HEK293 (cell line): ENCODE data around the gene MFSD2B.

Experiments used
- ZNF239 ChIP-seq: fragments of 450-650 bp; formaldehyde crosslinking; IDR thresholded peaks from 2 replicates; pipeline ENCODE4 v1.5.1; 2016; ENCODE audit warnings: missing biosample characterization, missing genetic modification characterization
- ZNF707 ChIP-seq: fragments of 450-650 bp; formaldehyde crosslinking; IDR thresholded peaks from 2 replicates; pipeline ENCODE4 v1.5.1; 2016; ENCODE audit warnings: missing biosample characterization, missing genetic modification characterization
- ZNF785 ChIP-seq: fragments of 450-650 bp; formaldehyde crosslinking; IDR thresholded peaks from 2 replicates; pipeline ENCODE4 v1.5.1; 2016; ENCODE audit warnings: missing biosample characterization, missing genetic modification characterization
- TF ChIP-seq, protein P1 (sequence below): fragments of 450-650 bp; formaldehyde crosslinking; IDR thresholded peaks from 2 replicates; pipeline ENCODE4 v1.5.1; 2016; ENCODE audit warnings: missing biosample characterization, missing genetic modification characterization

DNA sequence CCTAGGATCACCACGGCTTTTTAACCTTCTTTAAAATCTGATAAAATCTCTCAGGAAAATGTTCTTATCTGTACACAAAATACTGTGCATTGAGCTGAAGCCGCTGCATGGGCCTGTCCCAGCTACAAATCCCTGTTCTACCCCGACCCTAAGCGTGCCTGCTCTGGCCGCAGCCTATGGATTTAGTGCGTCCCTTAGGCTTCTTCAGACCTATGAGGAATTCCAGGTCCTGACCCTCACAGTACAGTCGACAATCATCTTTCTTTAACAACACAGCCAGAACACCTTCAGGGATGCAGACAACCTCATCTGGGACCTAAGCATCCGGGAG, 37.8 kb downstream of the MFSD2B start:
- TF ChIP-seq ZNF239 (tag by site-specific recombination) (no peak), ZNF785 (tag by site-specific recombination) (no peak), ZNF707 (tag by site-specific recombination) (no peak)
- TF ChIP-seq, protein P1, sequence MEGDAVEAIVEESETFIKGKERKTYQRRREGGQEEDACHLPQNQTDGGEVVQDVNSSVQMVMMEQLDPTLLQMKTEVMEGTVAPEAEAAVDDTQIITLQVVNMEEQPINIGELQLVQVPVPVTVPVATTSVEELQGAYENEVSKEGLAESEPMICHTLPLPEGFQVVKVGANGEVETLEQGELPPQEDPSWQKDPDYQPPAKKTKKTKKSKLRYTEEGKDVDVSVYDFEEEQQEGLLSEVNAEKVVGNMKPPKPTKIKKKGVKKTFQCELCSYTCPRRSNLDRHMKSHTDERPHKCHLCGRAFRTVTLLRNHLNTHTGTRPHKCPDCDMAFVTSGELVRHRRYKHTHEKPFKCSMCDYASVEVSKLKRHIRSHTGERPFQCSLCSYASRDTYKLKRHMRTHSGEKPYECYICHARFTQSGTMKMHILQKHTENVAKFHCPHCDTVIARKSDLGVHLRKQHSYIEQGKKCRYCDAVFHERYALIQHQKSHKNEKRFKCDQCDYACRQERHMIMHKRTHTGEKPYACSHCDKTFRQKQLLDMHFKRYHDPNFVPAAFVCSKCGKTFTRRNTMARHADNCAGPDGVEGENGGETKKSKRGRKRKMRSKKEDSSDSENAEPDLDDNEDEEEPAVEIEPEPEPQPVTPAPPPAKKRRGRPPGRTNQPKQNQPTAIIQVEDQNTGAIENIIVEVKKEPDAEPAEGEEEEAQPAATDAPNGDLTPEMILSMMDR (tag by site-specific recombination), result no peak
